HG02759 (cell line): ENCODE data around the gene APOM.

Experiments
- ATAC-seq: cut with Tn5 transposase; IDR thresholded peaks from one replicate; pipeline ENCODE4 v1.9.1; 2021; ENCODE audit warnings: mild to moderate bottlenecking, moderate library complexity; ENCODE audit not compliant: unreplicated experiment

The APOM gene

DNA sequence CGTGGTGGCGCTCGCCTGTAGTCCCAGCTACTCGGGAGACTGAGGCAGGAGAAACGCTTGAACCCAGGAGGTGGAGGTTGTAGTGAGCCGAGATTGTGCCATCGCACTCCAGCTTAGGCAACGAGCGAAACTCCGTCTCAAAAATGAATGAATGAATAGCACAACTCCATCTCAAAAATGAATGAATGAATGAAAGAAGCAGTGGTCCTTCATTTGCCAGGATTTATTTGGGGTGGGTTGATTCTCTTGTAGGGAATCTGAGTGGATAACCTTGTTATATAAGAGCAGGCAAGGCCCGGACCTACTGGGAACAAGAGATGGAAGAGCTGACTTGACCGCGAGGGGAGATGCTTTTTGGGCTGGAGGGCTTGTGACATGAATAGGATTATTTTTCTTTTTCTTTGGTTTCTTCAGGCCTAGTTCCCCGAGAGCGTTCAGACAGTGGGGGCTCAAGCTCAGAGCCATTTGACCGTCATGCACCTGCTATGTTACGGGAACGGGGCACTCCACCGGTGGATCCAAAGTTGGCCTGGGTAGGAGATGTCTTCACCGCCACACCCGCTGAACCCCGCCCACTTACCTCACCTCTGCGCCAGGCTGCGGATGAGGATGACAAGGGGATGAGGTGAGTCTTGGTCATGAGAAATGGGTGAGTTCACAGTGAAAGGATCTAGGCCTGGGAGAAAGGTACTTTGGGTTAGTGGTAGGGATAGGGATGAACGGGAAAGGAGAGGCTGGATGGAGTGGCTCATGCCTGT is 25.3 kb upstream of the APOM start:
- no peak for ATAC-seq

DNA sequence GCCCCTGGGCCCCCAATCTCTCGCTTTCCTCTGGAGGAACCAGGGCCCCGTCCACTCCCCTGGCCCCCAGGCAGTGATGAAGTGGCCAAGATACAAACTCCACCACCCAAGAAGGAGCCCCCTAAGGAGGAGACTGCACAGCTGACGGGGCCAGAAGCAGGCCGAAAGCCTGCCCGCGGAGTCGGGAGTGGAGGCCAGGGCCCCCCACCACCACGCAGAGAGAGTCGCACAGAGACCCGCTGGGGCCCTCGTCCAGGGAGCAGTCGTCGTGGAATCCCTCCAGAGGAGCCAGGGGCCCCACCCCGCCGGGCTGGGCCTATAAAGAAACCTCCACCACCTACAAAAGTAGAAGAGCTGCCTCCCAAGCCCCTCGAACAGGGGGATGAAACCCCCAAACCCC is 24.5 kb upstream of the APOM start:
- no peak for ATAC-seq

DNA sequence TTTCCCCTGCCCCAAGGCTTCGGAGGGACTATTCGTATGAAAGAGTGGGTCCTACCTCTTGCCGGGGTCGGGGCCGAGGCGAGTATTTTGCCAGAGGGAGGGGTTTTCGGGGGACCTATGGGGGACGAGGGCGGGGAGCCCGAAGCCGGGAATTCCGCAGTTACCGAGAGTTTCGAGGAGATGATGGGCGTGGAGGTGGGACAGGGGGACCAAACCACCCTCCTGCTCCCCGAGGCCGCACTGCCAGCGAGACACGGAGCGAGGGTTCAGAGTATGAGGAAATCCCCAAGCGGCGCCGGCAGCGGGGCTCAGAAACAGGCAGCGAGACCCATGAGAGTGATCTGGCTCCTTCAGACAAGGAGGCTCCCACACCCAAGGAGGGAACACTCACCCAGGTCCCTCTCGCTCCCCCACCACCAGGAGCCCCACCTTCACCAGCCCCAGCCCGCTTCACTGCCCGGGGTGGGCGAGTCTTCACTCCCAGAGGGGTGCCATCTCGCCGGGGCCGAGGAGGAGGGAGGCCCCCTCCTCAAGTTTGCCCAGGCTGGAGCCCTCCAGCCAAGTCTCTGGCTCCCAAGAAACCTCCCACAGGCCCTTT is 23.9 kb upstream of the APOM start:
- ATAC-seq: no peak

DNA sequence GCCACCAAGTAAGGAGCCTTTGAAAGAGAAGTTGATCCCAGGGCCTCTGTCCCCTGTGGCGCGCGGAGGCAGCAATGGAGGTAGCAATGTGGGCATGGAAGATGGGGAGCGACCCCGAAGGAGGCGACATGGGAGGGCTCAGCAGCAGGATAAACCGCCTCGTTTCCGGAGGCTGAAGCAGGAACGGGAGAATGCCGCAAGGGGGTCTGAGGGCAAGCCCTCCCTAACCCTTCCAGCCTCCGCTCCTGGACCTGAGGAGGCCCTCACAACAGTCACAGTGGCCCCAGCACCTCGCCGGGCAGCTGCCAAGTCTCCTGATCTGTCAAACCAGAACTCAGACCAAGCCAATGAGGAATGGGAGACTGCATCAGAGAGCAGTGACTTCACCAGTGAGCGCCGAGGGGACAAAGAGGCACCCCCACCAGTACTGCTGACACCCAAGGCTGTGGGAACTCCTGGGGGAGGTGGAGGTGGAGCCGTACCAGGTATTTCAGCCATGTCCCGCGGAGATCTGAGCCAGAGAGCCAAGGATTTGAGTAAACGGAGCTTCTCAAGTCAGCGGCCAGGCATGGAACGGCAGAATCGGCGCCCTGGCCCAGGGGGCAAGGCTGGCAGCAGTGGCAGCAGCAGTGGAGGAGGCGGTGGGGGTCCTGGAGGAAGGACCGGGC is 23.3 kb upstream of the APOM start:
- no peak for ATAC-seq

DNA sequence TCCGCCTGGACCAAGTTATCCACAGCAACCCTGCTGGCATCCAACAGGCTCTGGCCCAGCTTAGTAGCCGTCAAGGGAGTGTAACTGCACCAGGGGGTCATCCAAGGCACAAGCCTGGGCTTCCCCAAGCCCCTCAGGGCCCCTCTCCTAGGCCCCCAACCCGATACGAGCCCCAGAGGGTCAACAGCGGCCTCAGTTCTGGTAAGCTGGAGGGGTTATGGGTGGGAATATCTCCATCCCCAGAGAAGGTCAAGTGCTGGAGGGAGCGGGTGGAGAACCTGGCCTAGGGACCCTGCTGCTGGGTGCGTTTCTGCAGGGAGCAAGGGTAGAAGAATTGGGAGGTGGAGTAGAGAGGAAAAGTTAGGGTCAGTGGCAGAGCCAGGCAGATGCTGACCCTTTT is 22.2 kb upstream of the APOM start:
- ATAC-seq: no peak

DNA sequence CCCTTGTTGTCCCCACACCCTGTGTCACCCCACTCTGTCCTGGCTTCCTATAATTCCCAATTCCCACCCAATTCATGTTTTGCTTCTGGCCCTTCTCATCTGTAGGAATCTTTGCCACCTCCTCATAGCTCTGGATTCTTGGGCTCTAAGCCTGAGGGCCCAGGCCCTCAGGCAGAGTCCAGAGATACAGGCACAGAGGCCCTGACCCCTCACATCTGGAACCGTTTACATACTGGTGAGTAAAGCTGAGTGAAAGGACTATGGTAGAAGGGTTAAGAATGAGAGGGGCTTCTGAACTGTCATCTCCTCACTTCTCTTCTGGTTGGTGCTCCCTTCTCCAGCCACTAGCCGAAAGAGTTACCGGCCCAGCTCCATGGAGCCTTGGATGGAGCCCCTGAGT is 21.6 kb upstream of the APOM start:
- no peak for ATAC-seq

DNA sequence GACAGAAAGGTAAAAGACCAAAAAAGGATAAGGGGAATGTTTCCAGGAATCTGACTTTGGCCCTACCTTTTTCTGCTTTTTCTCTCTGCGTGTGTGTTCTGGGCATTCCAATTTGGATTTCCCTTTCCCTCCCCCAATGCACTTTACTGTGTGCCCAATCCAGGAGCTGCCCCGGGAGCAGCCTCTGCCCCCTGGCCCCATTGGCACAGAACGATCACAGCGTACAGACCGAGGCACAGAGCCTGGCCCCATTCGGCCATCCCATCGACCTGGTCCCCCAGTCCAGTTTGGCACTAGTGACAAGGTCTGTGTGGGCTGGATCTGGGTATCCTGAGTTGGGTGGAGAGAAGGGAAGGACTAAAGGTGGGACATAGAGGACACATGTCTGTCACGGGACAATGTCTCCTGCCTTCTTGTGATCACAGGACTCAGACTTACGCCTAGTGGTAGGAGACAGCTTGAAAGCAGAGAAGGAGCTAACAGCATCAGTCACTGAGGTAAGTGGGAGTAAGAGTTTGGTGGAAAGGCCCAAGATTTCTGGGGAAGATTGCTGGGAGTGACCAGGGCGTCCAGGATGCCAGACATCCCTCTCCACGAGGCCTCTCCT is 20.6 kb upstream of the APOM start:
- no peak for ATAC-seq

DNA sequence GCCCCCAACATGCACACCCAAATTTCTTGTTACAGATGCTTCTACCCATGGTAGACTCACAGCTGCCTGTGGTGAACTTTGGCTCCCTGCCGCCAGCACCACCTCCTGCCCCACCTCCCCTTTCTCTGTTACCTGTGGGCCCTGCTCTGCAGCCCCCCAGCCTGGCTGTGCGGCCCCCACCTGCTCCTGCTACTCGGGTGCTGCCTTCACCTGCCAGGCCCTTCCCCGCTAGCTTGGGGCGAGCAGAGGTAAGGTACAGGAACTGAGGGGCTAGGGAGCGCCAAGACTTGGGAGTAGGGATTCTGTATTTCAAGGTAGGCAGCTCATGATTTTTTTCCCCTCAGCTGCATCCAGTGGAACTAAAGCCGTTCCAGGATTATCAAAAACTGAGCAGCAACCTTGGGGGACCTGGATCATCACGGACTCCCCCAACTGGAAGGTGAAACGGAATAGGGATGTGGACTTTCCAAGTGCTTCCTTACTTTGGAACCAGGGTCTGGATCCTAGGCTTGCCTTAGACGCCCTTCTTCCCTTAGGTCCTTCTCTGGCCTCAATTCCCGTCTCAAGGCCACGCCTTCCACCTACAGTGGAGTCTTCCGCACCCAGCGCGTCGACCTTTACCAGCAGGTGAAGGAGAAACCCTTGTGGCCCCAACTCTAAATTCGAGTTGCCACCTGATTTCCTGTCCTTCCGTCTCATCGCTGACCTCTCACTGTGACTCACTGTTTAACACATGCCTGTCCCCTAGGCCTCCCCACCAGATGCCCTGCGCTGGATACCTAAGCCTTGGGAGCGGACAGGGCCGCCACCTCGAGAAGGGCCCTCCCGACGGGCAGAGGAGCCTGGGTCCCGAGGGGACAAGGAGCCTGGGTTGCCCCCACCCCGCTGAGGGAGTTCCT is 18.7 kb upstream of the APOM start:
- ATAC-seq: no peak

DNA sequence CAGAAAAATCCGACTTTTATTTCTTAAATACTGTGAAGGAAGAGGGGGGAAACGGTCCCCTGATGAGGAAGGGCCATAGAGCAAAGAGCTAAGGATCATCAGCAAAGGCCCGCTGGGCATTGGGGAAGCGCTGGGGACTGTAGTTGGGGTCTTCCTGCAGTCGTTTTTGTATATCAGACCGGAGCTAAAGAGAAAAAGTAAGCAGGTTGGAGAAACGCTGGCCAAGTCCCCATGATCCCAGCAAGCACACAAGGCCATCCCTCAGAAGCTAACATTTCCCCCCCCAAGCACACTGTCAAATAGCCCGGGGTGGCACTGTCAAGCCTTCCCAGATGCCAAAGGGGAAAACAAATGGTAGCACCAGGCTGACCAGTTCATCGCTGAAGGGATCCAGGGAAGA is 16.7 kb upstream of the APOM start:
- no peak for ATAC-seq

DNA sequence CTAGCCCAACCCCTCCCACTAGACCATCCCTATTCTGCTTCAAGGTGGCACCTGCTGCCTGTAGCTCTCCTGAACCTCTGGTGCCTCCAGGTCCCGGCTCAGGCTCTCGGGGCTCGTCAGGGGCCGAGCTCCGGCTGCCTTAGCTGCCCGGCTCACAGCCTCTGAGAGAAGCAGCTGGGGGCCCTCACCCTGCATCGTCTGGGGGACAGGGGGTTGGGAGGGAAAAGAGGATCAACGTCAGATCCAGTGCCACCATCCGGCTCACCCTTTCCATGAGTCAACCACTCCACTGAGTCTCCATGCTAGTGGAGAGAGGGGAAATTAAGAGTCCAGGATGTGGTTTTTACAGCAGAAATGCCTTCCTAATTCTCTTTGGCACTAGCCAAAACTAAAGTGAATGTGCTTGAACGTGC is 16.2 kb upstream of the APOM start:
- no peak for ATAC-seq

DNA sequence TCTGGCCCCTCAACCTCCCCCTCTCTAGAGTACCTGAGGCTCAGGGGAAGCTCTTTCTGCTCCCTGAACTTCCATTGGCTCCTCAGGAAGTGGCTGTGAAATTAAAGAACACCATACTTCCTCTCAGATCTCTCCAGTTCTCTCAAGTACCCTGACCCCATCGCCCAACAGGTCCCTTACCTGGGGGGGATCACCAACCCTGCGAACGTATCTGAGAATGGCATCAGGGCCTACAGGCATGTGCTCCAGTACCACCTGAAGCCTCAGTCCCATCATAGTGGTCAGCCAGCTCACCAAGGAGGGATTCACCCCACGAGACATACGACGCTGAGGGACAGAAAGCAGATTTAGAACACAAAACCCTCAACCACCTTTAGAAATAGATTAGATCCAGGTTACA is 15.1 kb upstream of the APOM start:
- no peak for ATAC-seq

DNA sequence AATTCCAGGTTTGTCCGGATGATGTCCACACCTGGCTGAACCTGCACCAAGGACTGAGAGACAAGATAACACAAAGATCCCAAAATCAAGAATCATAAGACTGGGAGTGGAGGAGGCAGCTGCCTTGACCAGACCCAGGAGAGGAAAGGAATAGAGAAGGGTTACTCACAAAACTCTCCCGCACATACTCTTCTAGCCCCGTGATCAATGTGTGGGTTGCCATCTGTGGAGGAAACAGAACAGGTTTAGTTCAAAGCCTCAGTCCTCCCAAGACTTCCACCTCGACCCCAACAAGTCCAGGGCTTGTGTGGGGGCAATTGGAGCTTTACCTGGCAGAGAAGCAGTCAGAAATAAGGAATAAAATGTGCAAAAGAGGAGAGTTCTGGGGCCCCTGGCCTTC is 14.3 kb upstream of the APOM start:
- no peak for ATAC-seq

DNA sequence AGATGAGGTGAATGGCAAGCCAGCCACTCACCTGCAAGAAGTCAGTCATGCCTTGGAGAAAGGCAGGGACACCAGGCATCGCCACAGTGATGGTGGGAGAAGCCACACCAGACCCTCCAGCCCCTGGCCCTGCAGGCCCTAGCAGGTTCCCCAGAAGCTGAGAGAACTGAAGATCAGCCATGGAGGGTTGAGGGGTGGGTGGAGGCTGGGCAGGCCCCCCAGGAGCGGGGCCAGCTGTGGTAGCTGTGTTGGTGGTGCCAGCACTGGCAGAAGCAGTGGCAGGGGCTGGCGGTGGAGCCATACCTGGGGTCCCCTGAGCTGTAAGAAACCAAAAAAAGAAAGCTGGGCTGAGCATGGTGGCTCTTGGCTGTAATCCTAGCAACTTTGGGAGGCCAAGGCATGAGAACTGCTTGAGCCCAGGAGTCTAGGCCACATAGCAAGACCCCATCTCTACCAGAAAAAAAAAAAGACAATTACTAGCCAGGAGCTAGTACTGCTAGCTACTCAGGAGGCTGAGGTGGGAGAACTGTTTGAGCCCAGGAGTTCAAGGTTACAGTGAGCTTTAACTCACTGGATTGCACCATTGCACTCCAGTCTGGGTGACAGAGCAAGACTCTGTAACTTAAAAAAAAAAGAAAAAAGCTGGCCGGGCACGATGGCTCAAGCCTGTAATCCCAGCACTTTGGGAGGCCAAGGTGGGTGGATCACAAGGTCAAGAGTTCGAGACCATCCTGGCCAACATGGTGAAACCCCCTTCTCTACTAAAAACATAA is 12.7 kb upstream of the APOM start:
- no peak for ATAC-seq

DNA sequence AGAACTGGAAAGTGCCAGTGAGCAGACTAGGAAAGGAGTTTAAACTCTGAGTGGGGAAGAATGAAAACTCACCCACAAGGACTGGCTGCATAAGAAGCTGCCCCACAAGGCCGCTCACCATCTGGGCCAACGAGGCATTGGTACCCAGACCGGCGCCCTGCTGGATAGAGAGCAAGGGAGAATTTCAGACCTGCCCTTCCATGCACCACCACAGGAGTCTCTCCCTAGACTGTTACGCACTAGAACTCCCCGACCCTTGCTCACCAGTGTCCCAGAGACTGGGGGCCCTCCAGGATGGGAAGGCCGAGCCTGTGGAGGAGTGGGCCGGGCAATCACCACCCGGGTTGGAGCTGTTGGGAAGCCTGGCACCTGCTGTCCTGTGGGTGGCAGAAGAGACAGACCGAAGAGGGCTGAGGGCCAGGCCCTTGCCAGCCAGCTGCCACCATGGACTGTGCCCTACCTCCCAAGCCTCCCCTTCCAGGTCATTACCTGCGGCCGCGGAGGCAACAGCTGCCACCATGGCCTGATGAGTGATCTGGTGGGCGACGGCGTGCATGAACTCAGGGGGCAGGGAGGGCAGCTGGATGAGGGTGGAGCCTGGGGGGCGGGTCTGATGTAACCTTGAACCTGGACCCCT is 11.8 kb upstream of the APOM start:
- no peak for ATAC-seq

DNA sequence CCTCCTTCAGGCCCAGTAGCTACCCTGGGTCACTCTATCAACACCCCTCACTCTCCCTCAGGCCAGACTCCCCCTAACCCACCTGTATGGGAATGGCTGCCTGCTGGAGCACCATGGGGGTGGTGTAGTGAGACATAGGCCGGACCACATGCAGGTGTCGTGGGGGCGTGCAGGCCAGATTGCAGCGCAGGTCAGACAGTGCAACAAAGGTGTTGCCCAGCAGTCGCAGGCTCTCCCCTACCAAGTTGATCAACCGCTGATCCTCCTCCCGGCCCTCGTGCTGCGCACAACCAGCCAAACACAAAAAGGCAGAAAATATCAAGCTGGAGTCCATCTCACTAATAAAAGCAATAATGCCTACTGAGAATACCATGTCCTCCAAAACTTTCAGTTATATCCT is 10.4 kb upstream of the APOM start:
- no peak for ATAC-seq

DNA sequence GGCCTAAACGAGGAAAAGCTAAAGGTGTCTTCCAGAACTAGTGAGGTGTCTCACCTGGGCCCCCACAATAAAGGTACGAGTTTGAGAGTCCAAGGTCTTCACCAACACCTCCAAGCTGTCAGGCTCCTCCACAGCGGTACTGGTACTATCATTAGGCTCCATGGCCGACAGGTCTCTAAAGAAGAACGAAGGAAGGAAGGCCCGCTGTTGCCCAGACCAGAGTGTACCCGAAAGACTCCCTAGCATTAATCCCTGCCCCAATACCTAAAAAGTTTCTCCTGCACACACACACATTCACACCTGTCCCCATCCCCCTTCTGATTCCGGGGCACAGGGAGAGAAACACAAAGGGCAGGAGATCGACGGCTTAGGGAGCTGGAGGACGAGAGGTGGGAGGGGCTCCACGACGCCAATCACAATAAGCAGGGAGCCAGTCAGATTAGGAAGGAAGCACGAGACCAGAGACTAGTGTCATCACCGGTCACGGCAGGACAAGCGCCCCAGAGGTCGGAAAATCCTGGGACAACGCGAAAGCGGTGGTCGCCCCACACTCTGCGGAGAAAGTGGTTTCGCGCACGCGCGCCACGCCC is 4.0 kb upstream of the APOM start:
- ATAC-seq: peak; percentile 19

DNA sequence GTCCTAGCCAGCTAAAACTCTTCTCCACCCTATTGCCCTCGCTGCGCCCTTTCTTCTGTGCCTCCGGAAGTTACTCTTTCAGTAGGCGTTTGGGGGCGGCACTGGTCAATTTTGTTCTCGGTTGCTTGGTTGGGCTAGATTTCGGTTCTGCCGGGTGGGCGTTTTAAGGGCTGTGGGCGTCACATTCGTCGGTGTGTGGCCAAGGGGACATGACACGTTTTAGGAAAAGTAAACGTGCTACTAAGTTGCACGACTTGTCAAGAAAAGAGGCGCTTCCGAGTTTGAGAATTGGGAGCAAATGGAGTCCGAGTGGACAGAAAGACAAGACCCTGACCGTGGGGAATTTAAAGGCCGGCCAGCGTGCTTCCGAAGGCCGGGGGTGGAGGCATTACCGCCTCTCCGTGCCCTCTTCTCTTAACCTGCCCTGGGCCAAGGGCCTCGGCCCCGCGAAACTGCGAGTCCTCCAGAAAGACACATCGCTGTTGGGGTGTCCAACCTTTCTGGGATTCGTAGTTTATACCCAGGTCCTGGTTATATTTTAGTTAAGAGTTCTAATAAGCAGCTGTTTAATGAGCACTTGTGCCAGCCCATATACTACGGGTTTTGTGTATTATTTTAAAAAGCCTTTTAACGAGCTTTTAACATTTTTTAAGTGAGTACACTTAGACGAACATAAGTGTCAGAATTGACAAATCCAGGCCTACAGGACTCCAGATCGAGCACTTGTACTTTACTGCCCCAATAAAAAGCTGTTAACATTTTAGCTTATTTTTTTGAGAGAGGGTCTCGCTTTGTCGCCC is 2.6 kb upstream of the APOM start:
- ATAC-seq: peak; percentile 65

DNA sequence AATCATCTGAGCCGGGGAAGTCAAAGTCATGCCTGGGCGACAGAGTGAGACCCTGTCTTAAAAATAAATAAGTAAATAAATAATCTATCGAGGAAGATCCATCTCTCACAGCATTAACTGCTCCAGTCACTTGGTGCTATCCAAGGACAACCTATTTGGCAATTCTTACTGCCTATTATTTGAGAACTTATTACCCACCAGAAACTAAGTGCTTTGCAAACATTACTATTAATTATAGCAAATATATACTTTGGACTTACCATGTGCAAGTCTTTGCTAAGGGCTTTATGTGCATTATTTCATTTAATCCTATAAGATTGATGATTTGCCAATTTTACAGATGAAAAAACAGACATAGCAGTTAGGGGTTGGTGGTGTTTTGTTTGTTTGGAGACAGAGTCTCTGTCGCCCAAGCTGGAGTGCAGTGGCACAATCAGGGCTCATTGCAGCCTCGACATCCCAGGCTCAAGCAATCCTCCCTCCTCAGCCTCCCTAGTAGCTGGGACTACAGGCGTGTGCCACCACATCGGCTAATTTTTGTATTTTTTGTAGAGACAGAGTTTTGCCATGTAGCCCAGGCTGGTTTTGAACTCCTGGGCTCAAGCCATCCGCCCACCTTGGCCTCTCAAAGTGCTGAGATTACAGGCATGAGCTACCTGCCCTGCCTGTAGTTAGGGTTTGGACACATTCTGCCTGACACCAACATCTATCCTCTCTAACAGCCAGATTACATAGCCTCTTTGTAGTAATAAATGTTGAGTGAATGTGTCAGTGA is 933 bp upstream of the APOM start:
- ATAC-seq: no peak
